WERI-Rb-1 (cell line): Measurements from ENCODE around the gene ZC3H11A.
"Not testable (repeated sequence)": the region's sequence is repeated elsewhere in the genome, so short reads cannot be mapped to it uniquely, and the experiment has no call there.

ENCODE experiments used
- DNase-seq: peaks from one replicate; pipeline ENCODE4 v3.0.0-alpha.2; 2020
- H3K27ac ChIP-seq: fragments of 250-450 bp; sonication (Bioruptor Pico); 2 replicates; pipeline ENCODE4 v1.5.1; 2020; ENCODE audit warnings: mild to moderate bottlenecking, moderate library complexity
- H3K27me3 ChIP-seq: fragments of 250-450 bp; sonication (Bioruptor Pico); 2 replicates; pipeline ENCODE4 v1.5.1; 2021; ENCODE audit warnings: mild to moderate bottlenecking, low read depth, moderate library complexity; ENCODE audit not compliant: insufficient read depth, severe bottlenecking
- H3K36me3 ChIP-seq: fragments of 250-450 bp; sonication (Bioruptor Pico); 2 replicates; pipeline ENCODE4 v1.5.1; 2020; ENCODE audit warnings: mild to moderate bottlenecking, moderate library complexity
- H3K4me3 ChIP-seq: 2 replicates; pipeline ENCODE4 v1.5.1; 2011; ENCODE audit warnings: low read depth, mild to moderate bottlenecking, control low read depth, low read length
- H3K9me3 ChIP-seq: fragments of 250-450 bp; sonication (Bioruptor Pico); 2 replicates; pipeline ENCODE4 v1.5.1; 2021; ENCODE audit warnings: mild to moderate bottlenecking, moderate library complexity; ENCODE audit not compliant: severe bottlenecking
- CTCF ChIP-seq: IDR thresholded peaks from 2 replicates; pipeline ENCODE4 v1.5.1; 2011; ENCODE audit warnings: low read depth, mild to moderate bottlenecking, control low read depth, inconsistent platforms, low read length

ZC3H11A gene

GRCh38 chr1:203795441-203796235, at the start of gene ZC3H11A, which contains the start of gene ZBED6:
TSS of gene ZC3H11A (plus strand) at chr1:203795623. CDS start at chr1:203817071, 21,448 bp downstream.
TSS of gene ZBED6 (plus strand) at chr1:203795623. CDS start at chr1:203797523, 1,900 bp downstream.
- Histone ChIP-seq H3K27me3 (no peaks in the 10 kb centered on the region), H3K36me3 (peaks cover 46% of the 10 kb centered on the region), H3K9me3 (no peaks in the 10 kb centered on the region), H3K27ac (peak within 1 kb of the TSS; percentile 96), H3K4me3 (peak within 1 kb of the TSS; percentile 78)
- TF ChIP-seq CTCF: no peak
- DNase-seq: peak; percentile 100

DNA sequence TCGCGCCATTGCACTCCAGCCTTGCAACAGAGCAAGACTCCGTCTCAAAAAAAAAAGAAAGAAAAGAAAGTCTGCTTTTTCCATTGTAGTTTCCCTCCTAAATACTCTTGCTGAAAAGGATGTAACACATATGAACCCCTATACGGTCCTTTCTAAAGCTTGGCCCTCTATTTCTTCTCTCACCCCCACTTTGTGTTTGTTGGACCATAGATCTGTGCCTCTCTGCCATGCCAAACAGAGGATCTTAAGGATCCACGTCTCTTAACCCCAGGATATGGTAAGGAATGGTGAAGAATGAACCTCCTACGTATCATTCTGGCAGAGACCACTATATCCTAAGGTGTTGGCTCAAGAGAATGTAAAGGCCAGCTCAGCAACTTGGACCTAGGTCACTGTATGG, 49.1 kb upstream of the ZC3H11A start:
- H3K27ac ChIP-seq: no peak overlapping the region
- no peak for DNase-seq
- no peak for TF ChIP-seq CTCF
- peaks cover 2% of the 10 kb centered on the region for H3K9me3 ChIP-seq
- H3K4me3 ChIP-seq: no peak overlapping the region
- no peaks in the 10 kb centered on the region for H3K27me3 ChIP-seq
- H3K36me3 ChIP-seq: no peaks in the 10 kb centered on the region

DNA sequence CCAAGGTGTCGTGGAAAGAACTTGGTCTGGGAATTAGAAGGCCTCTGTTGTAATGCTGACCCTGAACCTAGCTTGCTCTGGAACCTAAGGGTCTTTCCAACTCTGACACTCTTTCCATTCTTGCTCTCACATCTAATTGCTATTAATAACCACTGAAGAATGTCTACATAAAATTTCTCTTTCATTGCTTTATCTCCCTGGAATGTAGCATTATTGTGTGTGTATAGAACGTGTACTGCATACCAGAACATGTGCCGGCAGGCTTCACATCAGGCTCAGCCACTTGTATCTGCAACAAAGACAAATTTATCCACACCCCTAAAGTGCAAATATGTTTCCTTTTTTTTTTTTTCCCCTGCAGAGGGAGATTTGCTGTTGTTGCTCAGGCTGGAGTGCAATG, 44.4 kb upstream of the ZC3H11A start:
- no peaks in the 10 kb centered on the region for H3K36me3 ChIP-seq
- no peak overlapping the region for H3K27ac ChIP-seq
- no peaks in the 10 kb centered on the region for H3K27me3 ChIP-seq
- no peaks in the 10 kb centered on the region for H3K9me3 ChIP-seq
- no peak for DNase-seq
- H3K4me3 ChIP-seq: no peak overlapping the region
- TF ChIP-seq CTCF: no peak

- not testable (repeated sequence) for H3K9me3 ChIP-seq, H3K36me3 ChIP-seq, H3K4me3 ChIP-seq, DNase-seq, H3K27ac ChIP-seq, H3K27me3 ChIP-seq
Observed at GRCh38 chr1:203751618-203752361, 43.6 kb upstream of the ZC3H11A start.

DNA sequence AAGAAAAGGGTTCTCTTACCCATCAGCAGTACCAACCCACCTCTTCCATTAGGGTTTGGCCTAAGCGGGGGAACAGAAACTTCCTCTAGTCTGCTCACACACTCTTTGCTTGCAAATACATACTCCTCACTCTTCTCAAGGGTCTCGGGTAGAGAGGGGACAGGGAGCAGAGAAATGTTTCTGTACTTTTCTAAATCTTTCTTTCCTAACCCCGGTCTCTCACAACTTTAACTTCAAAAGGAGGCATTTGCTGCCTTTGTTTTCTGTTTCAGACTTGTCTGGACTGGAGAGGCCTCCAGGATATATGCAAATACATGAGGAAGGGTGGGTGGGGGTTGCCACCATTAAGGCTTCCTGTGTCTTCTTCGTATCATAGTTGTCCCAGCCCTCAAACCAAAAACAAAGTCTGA, 41.0 kb upstream of the ZC3H11A start:
- TF ChIP-seq CTCF: no peak
- Histone ChIP-seq H3K36me3 (no peaks in the 10 kb centered on the region), H3K4me3 (no peak overlapping the region), H3K27ac (no peak overlapping the region), H3K9me3 (no peaks in the 10 kb centered on the region), H3K27me3 (no peaks in the 10 kb centered on the region)
- no peak for DNase-seq

- TF ChIP-seq CTCF: no peak
- Histone ChIP-seq H3K9me3 (no peaks in the 10 kb centered on the region), H3K27me3 (no peaks in the 10 kb centered on the region), H3K36me3 (no peaks in the 10 kb centered on the region), H3K27ac (no peak overlapping the region), H3K4me3 (no peak overlapping the region)
- no peak for DNase-seq
Observed at GRCh38 chr1:203756036-203756435, 39.4 kb upstream of the ZC3H11A start.

DNA sequence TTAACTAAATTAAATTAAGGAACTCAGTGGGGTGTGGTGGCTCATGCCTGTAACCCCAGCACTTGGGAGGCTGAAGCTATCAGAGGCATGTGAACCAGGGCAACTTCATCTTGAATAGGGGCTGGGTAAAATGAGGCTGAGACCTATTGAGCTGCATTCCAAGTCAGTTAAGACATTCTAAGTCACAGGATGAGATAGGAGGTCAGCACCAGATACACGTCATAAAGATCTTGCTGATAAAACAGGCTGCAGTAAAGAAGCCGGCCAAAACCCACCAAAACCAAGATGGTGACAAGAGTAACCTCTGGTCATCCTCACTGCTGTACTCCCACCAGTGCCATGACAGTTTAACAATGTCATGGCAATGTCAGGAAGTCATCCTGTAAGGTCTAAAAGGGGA, 36.7 kb upstream of the ZC3H11A start:
- H3K9me3 ChIP-seq, H3K36me3 ChIP-seq, DNase-seq, H3K4me3 ChIP-seq, H3K27me3 ChIP-seq, H3K27ac ChIP-seq: not testable (repeated sequence)
